ENCODE results near the gene OGFR. TPM values are rescaled to one million over a fixed set of nuclear protein-coding genes. Genes with fewer than 3 reads are reported as not detected.

The OGFR gene
- polyA plus RNA-seq, 1 experiment, result 19.7 TPM

GRCh38 chr20:62772103-62772611 lies 32.5 kb upstream of the OGFR start:
- CTCF ChIA-PET, result no interaction called here
- TF ChIP-seq, protein P1, sequence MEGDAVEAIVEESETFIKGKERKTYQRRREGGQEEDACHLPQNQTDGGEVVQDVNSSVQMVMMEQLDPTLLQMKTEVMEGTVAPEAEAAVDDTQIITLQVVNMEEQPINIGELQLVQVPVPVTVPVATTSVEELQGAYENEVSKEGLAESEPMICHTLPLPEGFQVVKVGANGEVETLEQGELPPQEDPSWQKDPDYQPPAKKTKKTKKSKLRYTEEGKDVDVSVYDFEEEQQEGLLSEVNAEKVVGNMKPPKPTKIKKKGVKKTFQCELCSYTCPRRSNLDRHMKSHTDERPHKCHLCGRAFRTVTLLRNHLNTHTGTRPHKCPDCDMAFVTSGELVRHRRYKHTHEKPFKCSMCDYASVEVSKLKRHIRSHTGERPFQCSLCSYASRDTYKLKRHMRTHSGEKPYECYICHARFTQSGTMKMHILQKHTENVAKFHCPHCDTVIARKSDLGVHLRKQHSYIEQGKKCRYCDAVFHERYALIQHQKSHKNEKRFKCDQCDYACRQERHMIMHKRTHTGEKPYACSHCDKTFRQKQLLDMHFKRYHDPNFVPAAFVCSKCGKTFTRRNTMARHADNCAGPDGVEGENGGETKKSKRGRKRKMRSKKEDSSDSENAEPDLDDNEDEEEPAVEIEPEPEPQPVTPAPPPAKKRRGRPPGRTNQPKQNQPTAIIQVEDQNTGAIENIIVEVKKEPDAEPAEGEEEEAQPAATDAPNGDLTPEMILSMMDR (IDR thresholded peaks at IDR 0.05; ENCODE audit: low read depth, low read length), result no peak
- H3K27me3 ChIP-seq (ENCODE audit: control insufficient read depth, insufficient read depth, low read length), result peaks cover 26% of the 10 kb centered on the region

DNA sequence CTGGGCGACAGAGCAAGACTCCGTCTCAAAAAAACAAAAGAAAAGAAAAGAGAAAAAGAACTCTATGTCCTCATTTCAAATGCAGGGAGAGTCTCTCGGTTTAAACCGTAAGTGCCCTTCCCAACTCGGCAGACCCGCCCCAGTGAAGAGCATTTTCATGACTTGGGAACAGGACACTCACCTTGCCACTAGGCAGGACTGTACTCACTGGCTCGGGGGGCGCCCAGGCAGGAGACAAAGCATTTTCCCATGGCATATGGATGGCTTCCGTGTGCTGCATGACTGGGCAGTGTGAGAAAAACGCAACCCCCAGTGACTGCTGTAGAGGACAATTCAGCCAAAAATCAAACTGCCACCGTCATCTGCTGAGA lies 32.0 kb upstream of the OGFR start:
- Histone ChIP-seq H3K9me3 (ENCODE audit: control insufficient read depth, insufficient read depth, low read length) (peaks cover 2% of the 10 kb centered on the region; the same call in 1 of the 2 replicates), H3K4me3 (ENCODE audit: low read depth, low read length) (no peak overlapping the region), H3K27ac (ENCODE audit: low read depth, low read length) (no peak overlapping the region), H3K27me3 (ENCODE audit: control insufficient read depth, insufficient read depth, low read length) (peaks cover 26% of the 10 kb centered on the region)
- TF ChIP-seq, protein P1 (IDR thresholded peaks at IDR 0.05; ENCODE audit: low read depth, low read length), result no peak
- ChIA-PET CTCF (no interaction called here), POLR2A (no interaction called here)
- DNase-seq (ENCODE audit: low read depth, low spot score), result no peak

More at GRCh38 chr20:62772103-62772611, 32.5 kb upstream of the OGFR start:
- Histone ChIP-seq H3K9me3 (ENCODE audit: control insufficient read depth, insufficient read depth, low read length) (peaks cover under 1% of the 10 kb centered on the region; the same call in 1 of the 2 replicates), H3K4me3 (ENCODE audit: low read depth, low read length) (no peak overlapping the region), H3K27ac (ENCODE audit: low read depth, low read length) (no peak overlapping the region)
- no peak for DNase-seq (ENCODE audit: low read depth, low spot score)
- POLR2A ChIA-PET, result no interaction called here

DNA sequence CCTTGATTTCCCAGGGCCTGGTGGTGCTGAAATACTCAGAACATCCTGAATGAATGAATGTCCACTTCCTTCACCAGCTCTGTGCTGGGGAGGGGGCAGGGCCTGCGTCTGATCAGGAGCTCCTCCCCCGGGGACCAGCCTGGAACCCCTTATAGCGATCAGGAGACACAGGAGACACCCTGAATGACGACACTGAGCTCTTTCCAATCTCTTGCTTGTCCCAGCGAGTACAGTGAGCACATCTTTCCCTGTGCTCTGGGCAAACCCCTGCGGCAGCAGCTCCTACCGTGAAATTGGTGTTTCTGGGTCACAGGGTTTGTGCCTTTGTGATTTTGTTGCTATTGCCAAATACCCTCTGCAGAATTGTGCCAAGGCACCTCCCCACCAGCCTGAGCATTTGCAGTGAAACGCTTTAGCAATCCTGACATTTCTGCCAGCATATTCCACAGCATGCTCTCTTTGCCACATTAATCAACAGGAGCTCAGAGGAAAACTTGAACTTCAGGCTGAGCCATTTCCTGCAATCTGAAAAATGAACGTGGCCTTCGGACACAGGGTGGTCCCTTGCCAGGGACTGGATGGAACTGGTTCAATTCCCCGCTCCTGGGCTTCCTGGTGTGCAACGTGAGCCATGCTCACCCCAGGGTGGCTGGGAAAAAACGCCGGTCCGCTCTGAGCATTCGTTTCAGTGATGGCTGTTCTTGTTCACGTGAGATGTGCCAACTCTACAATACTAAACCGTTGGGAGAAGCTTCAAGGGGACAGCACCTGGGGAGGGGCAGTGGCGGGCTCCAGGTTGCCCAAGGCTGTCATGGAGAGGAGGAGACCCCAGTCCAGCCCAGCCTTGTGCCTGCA lies 31.4 kb upstream of the OGFR start:
- H3K27ac ChIP-seq (ENCODE audit: low read depth, low read length), result no peak overlapping the region
- H3K4me3 ChIP-seq (ENCODE audit: low read depth, low read length), result no peak overlapping the region
- ChIA-PET POLR2A (no interaction called here), CTCF (no interaction called here)
- H3K9me3 ChIP-seq (ENCODE audit: control insufficient read depth, insufficient read depth, low read length), result peaks cover 2% of the 10 kb centered on the region; the same call in 1 of the 2 replicates
- TF ChIP-seq, protein P1 (IDR thresholded peaks at IDR 0.05; ENCODE audit: low read depth, low read length), result no peak
- H3K27me3 ChIP-seq (ENCODE audit: control insufficient read depth, insufficient read depth, low read length), result peaks cover 21% of the 10 kb centered on the region
- DNase-seq (ENCODE audit: low read depth, low spot score), result no peak

GRCh38 chr20:62773845-62774714 lies 30.6 kb upstream of the OGFR start:
- CTCF ChIA-PET, result no interaction called here
- TF ChIP-seq, protein P1 (IDR thresholded peaks at IDR 0.05; ENCODE audit: low read depth, low read length), result no peak
- no peak overlapping the region for H3K27ac ChIP-seq (ENCODE audit: low read depth, low read length)
- no peak overlapping the region for H3K4me3 ChIP-seq (ENCODE audit: low read depth, low read length)
- POLR2A ChIA-PET, result no interaction called here
- H3K9me3 ChIP-seq (ENCODE audit: control insufficient read depth, insufficient read depth, low read length), result peaks cover 2% of the 10 kb centered on the region; the same call in 1 of the 2 replicates
- H3K27me3 ChIP-seq (ENCODE audit: control insufficient read depth, insufficient read depth, low read length), result peaks cover 18% of the 10 kb centered on the region
- DNase-seq (ENCODE audit: low read depth, low spot score), result no peak
